Effector memory CD8-positive, alpha-beta T cell (primary cell): Measurements from ENCODE around the gene LRWD1.
"Not testable (repeated sequence)": the region's sequence is repeated elsewhere in the genome, so short reads cannot be mapped to it uniquely, and the experiment has no call there.

ENCODE experiments used
- ATAC-seq: fragments of 150-1000 bp; cut with Tn5 transposase; replicated peaks from 2 replicates; pipeline ENCODE4 v1.10.0; 2021; ENCODE audit warnings: mild to moderate bottlenecking, moderate library complexity
- DNase-seq, 3 experiments: peaks; one replicate each; pipeline ENCODE4 v3.0.0; 2021
- H3K27ac Mint-ChIP-seq, 2 donors: one replicate each; pipeline ENCODE4 v1.8.0; 2022; ENCODE audit warnings: mild to moderate bottlenecking in 2 of 2, mixed read lengths in 2 of 2, moderate library complexity in 2 of 2
- H3K27me3 Mint-ChIP-seq, 2 donors: one replicate each; pipeline ENCODE4 v1.8.0; 2022; ENCODE audit warnings: mixed read lengths in 2 of 2
- H3K36me3 Mint-ChIP-seq: one replicate; pipeline ENCODE4 v1.8.0; 2022; ENCODE audit warnings: mild to moderate bottlenecking, moderate library complexity, mixed read lengths; ENCODE audit not compliant: insufficient read depth
- H3K4me1 Mint-ChIP-seq, 2 donors: one replicate each; pipeline ENCODE4 v1.8.0; 2022; ENCODE audit warnings: low read depth in 2 of 2, mixed read lengths in 2 of 2
- H3K4me3 Mint-ChIP-seq, 2 donors: one replicate each; pipeline ENCODE4 v1.8.0; 2022; ENCODE audit warnings: mild to moderate bottlenecking in 2 of 2, mixed read lengths in 2 of 2, moderate library complexity in 2 of 2
- H3K9me3 Mint-ChIP-seq, 2 donors: one replicate each; pipeline ENCODE4 v1.8.0; 2022; ENCODE audit warnings: mixed read lengths in 2 of 2

LRWD1 gene

DNA sequence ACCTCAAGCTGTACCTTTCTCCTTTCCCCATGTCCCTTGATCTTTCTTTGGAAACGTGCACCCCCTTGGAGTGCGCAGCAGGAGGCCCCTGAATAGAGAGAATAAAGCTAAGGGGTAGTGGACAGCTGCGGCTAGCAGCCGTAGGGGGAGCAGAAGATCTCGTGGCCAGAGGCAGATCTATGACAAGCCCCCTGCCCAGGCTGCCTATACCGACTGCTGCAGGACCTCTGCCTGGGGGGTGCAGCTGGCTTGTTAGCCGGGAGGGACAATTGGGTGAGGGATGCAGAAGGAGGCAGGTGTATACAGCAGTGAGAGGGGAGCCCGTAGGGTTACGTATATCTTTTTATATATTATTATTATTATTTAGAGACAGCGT, 14.4 kb downstream of the LRWD1 start:
- not testable (repeated sequence) for H3K4me1 Mint-ChIP-seq

DNA sequence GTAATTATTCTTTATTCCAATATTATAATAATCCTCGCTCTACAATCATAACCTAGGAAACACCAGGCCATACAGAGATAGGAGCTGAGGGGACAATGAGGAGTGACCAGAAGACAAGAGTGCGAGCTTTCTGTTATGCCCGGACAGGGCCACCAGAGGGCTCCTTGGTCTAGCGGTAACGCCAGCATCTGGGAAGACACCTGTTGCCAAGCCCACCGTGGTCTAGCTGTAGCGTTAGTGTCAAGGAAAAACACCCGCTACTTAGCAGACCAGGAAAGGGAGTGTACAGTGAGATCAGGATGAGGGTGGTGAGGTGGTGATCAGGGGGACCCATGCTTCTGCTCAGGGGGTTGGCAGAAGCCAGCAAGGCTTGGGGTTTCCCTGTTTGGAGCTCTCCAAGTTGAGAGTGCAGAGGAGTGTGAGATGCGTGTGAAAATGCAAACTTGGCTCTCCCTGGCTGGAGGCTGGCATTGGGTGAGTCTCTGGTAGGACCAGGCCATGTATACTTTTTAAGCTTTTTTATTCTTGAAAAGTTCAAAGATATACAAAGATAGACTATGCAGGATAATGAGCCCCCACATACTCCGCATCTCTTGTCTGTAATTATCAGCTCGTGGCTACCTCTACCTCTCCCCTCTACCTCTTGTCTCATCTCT, 15.3 kb downstream of the LRWD1 start:
- H3K27ac Mint-ChIP-seq, ATAC-seq, H3K36me3 Mint-ChIP-seq, H3K9me3 Mint-ChIP-seq, H3K4me3 Mint-ChIP-seq, H3K4me1 Mint-ChIP-seq, H3K27me3 Mint-ChIP-seq: not testable (repeated sequence)
- DNase-seq = peak in 1 of 3 experiments; percentile 17

More for the DNA sequence above, 14.4 kb downstream of the LRWD1 start:
- ATAC-seq = peak; percentile 7
- not testable (repeated sequence) for H3K27ac Mint-ChIP-seq, H3K4me3 Mint-ChIP-seq, H3K27me3 Mint-ChIP-seq, H3K9me3 Mint-ChIP-seq, H3K36me3 Mint-ChIP-seq, DNase-seq

DNA sequence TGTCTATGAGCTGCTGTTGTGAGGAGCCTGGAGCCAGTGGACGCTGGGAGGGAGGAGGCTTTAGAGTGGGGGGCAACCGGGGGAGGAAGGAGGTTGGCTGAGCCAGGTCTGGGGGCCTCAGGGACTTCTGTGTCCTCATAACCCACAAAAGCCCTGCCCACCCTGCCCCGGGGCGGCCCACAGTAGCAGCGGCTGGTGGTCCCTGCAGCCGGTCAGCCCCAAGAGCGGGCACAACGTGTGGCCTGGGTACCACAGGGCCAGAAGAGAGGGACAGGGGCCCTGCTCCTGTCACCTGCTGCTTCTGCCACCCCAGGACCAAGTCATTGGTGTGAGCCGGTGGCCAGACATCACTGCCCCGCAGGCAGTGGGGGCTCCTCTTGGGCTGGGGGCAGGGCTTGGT, 17.2 kb downstream of the LRWD1 start:
- not testable (repeated sequence) for H3K4me3 Mint-ChIP-seq, H3K9me3 Mint-ChIP-seq, H3K4me1 Mint-ChIP-seq, H3K36me3 Mint-ChIP-seq, DNase-seq, ATAC-seq, H3K27ac Mint-ChIP-seq, H3K27me3 Mint-ChIP-seq

DNA sequence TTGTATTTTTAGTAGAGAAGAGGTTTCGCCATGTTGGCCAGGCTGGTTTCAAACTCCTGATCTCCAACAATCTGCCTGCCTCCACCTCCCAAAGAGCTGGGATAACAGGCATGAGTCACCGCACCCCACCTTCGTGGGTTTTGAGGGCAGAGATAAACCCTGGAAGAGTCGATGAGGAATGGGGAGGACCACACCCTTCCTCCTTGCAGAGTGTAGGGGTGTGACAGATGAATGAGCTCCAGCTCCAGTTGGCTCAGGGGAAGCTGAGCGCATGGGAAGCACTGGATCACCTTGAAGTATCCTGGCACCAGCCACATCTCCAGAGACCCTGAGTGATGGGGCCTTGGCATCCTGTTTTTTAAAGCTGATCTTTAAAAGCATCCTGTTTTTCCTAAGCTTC, 19.5 kb downstream of the LRWD1 start:
- not testable (repeated sequence) for H3K4me1 Mint-ChIP-seq, H3K36me3 Mint-ChIP-seq, H3K27me3 Mint-ChIP-seq, H3K27ac Mint-ChIP-seq, ATAC-seq, H3K9me3 Mint-ChIP-seq, DNase-seq, H3K4me3 Mint-ChIP-seq

DNA sequence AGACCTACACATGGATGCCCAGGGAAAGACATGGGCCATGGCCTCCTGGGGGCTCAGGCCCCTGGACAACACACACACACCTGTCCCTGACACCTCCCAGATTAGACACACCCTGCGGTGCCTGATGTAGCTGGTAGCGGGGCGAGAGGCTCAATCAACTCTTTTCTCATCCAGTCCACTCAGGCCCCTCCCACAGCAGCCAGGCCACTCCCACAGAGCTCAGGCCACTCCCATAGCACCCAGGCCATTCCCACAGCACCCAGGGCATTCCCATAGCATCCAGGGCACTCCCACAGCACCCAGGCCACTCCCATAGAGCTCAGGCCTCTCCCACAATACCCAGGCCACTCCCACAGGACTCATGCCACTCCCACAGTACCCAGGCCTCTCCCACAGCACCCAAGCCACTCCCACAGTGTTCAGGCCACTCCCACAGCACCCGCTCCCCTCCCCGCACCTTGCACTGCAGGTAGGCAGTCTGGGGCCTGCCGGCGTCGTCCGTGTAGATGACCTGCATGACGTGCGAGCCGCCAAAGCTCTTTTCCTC, 25.8 kb downstream of the LRWD1 start:
- H3K4me3 Mint-ChIP-seq, H3K27me3 Mint-ChIP-seq, H3K9me3 Mint-ChIP-seq, H3K4me1 Mint-ChIP-seq, H3K27ac Mint-ChIP-seq, H3K36me3 Mint-ChIP-seq: not testable (repeated sequence)
- ATAC-seq (peak; percentile 38), DNase-seq (peak; percentile 50 to 63 (median 57))

- H3K9me3 Mint-ChIP-seq, H3K4me3 Mint-ChIP-seq, H3K36me3 Mint-ChIP-seq, DNase-seq, H3K27ac Mint-ChIP-seq, H3K27me3 Mint-ChIP-seq, H3K4me1 Mint-ChIP-seq: not testable (repeated sequence)
- peak; percentile 39 for ATAC-seq
Measured at GRCh38 chr7:102493220-102493935, 28.6 kb downstream of the LRWD1 start.

GRCh38 chr7:102494026-102494425, 29.2 kb downstream of the LRWD1 start:
- H3K9me3 Mint-ChIP-seq, H3K27me3 Mint-ChIP-seq, H3K4me3 Mint-ChIP-seq, H3K4me1 Mint-ChIP-seq, H3K36me3 Mint-ChIP-seq, H3K27ac Mint-ChIP-seq: not testable (repeated sequence)
- ATAC-seq (peak; percentile 2), DNase-seq (peak in 1 of 3 experiments; percentile 43)

- ATAC-seq = peak; percentile 78
- H3K27ac Mint-ChIP-seq, H3K4me3 Mint-ChIP-seq, H3K27me3 Mint-ChIP-seq, DNase-seq, H3K36me3 Mint-ChIP-seq, H3K9me3 Mint-ChIP-seq, H3K4me1 Mint-ChIP-seq: not testable (repeated sequence)
Measured at GRCh38 chr7:102494473-102495149, 29.8 kb downstream of the LRWD1 start.

GRCh38 chr7:102496861-102497260, 32.1 kb downstream of the LRWD1 start:
- not testable (repeated sequence) for H3K4me3 Mint-ChIP-seq, DNase-seq, H3K27me3 Mint-ChIP-seq, ATAC-seq, H3K27ac Mint-ChIP-seq, H3K4me1 Mint-ChIP-seq, H3K9me3 Mint-ChIP-seq, H3K36me3 Mint-ChIP-seq

DNA sequence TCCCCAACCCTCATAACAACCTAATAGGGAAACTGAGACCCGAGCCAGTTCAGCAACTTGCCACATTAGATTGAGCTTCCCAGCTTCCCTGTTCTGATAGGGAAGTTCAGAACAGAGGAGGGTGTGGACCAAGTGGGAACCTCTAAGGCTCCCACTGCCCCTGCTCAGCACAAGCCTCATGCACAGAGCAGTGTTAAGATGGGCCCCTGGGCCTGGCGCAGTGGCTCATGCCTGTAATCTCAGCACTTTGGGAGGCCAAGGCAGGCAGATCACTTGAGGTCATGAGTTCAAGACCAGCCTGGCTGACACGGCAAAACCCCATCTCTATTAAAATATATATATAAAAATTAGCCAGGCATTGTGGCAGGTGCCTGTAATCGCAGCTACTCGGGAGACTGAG, 32.5 kb downstream of the LRWD1 start:
- not testable (repeated sequence) for H3K27me3 Mint-ChIP-seq, H3K9me3 Mint-ChIP-seq, DNase-seq, H3K27ac Mint-ChIP-seq, H3K36me3 Mint-ChIP-seq, H3K4me3 Mint-ChIP-seq, H3K4me1 Mint-ChIP-seq, ATAC-seq

- not testable (repeated sequence) for H3K4me3 Mint-ChIP-seq, H3K4me1 Mint-ChIP-seq, H3K9me3 Mint-ChIP-seq, H3K36me3 Mint-ChIP-seq, H3K27ac Mint-ChIP-seq, DNase-seq, ATAC-seq, H3K27me3 Mint-ChIP-seq
Measured at GRCh38 chr7:102498321-102498720, 33.5 kb downstream of the LRWD1 start.

DNA sequence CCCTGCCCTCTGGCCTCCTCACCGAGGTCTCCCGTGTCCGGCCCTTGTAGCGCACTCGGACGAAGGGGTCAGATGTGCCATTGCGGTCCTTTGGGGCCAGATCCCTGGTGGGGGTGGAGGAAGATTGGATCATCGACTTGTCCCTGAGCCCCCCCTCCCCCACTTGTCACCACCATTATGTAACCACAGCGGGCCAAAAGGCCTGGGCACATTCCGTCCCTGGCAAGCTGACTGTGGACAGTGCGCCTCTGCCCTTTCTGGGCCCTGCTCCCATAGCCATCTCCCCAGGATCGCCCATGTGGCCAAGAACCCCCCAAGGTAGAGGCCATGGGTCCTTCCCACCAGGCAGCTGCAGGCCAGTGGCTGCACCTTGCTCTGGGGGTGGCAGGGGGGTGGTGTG, 38.4 kb downstream of the LRWD1 start:
- H3K4me1 Mint-ChIP-seq, H3K9me3 Mint-ChIP-seq, H3K4me3 Mint-ChIP-seq, H3K27me3 Mint-ChIP-seq, DNase-seq, H3K27ac Mint-ChIP-seq, ATAC-seq, H3K36me3 Mint-ChIP-seq: not testable (repeated sequence)

GRCh38 chr7:102505298-102506185, 40.8 kb downstream of the LRWD1 start:
- not testable (repeated sequence) for H3K27me3 Mint-ChIP-seq, H3K9me3 Mint-ChIP-seq, ATAC-seq, H3K4me3 Mint-ChIP-seq, H3K4me1 Mint-ChIP-seq, DNase-seq, H3K36me3 Mint-ChIP-seq, H3K27ac Mint-ChIP-seq
